ENCODE measurements around the gene SLN.
A peak's percentile ranks its signal among the peaks of the same experiment; 100 is the strongest.

Gene SLN

GRCh38 chr11:107719557-107720302, 7.9 kb upstream of the SLN start:
- FAIRE-seq: no peak
- no peak for DNase-seq (ENCODE audit: low spot score)

- FAIRE-seq (no peak), DNase-seq (ENCODE audit: low spot score) (no peak)
These were observed 7.2 kb upstream of the SLN start for GRCh38 chr11:107719073-107719472.

- peak; percentile 82 for FAIRE-seq
- peak; percentile 81 for DNase-seq (ENCODE audit: low spot score)
These were observed 5.2 kb upstream of the SLN start for GRCh38 chr11:107716884-107717532.

- FAIRE-seq (no peak), DNase-seq (ENCODE audit: low spot score) (no peak)
These were observed 1.2 kb upstream of the SLN start for GRCh38 chr11:107713009-107713408.

GRCh38 chr11:107710301-107710700, 1.6 kb downstream of the SLN start:
- no peak for DNase-seq (ENCODE audit: low spot score)
- no peak for FAIRE-seq

- FAIRE-seq: no peak
These were observed 3.1 kb downstream of the SLN start for GRCh38 chr11:107708792-107709191.

GRCh38 chr11:107707807-107708206, 4.0 kb downstream of the SLN start:
- DNase-seq (ENCODE audit: low spot score) (no peak), FAIRE-seq (no peak)

More at GRCh38 chr11:107708792-107709191, 3.1 kb downstream of the SLN start:
- no peak for DNase-seq (ENCODE audit: low spot score)

- DNase-seq (ENCODE audit: low spot score) (peak; percentile 88), FAIRE-seq (peak; percentile 98)
These were observed 4.6 kb downstream of the SLN start for GRCh38 chr11:107707215-107707671.

GRCh38 chr11:107706531-107706930, 5.3 kb downstream of the SLN start:
- DNase-seq (ENCODE audit: low spot score): peak; percentile 42
- peak; percentile 16 for FAIRE-seq

GRCh38 chr11:107705027-107705426, 6.8 kb downstream of the SLN start:
- DNase-seq (ENCODE audit: low spot score): peak; percentile 98

GRCh38 chr11:107704451-107704850, 7.4 kb downstream of the SLN start:
- DNase-seq (ENCODE audit: low spot score) (peak; percentile 96), FAIRE-seq (no peak)

More at GRCh38 chr11:107705027-107705426, 6.8 kb downstream of the SLN start:
- peak; percentile 98 for FAIRE-seq

- DNase-seq (ENCODE audit: low spot score) (no peak), FAIRE-seq (no peak)
These were observed 9.1 kb downstream of the SLN start for GRCh38 chr11:107702723-107703122.

GRCh38 chr11:107702109-107702660, 9.7 kb downstream of the SLN start:
- DNase-seq (ENCODE audit: low spot score): no peak
- FAIRE-seq: no peak

- DNase-seq (ENCODE audit: low spot score) (no peak), FAIRE-seq (no peak)
These were observed 12.2 kb downstream of the SLN start for GRCh38 chr11:107699371-107700285.

- no peak for DNase-seq (ENCODE audit: low spot score)
- FAIRE-seq: no peak
These were observed 14.6 kb downstream of the SLN start for GRCh38 chr11:107697291-107697690.

GRCh38 chr11:107696140-107696539, 15.7 kb downstream of the SLN start:
- DNase-seq (ENCODE audit: low spot score) (peak; percentile 93), FAIRE-seq (peak; percentile 98)

- no peak for FAIRE-seq
These were observed 16.4 kb downstream of the SLN start for GRCh38 chr11:107695446-107695845.

GRCh38 chr11:107691000-107691750, 20.7 kb downstream of the SLN start:
- FAIRE-seq: peak; percentile 61
- peak; percentile 40 for DNase-seq (ENCODE audit: low spot score)

More at GRCh38 chr11:107695446-107695845, 16.4 kb downstream of the SLN start:
- no peak for DNase-seq (ENCODE audit: low spot score)

- FAIRE-seq (peak; percentile 10), DNase-seq (ENCODE audit: low spot score) (peak; percentile 44)
These were observed 22.3 kb downstream of the SLN start for GRCh38 chr11:107689317-107690202.
